ENCODE measurements around the gene CORO1C. TPM values are rescaled to one million over a fixed set of nuclear protein-coding genes. Genes with fewer than 3 reads are reported as not detected.

CORO1C gene
- total and polyA plus RNA-seq, 2 donors (not counting 3 experiments of a cell fraction or from before 2014, with no cell fraction given): 150 to 240 TPM

- no peak for FAIRE-seq
- no peaks in the 10 kb centered on the region for H3K79me2 ChIP-seq (ENCODE audit: control insufficient read depth, insufficient read depth, low read length)
- POLR2A ChIA-PET: no interaction called here
- no peak overlapping the region for H3K4me2 ChIP-seq (ENCODE audit: insufficient read depth, low read length)
- CTCF ChIA-PET: interaction anchor here (0.9 to 1.1 kb wide), 2 partner anchors 10 to 88 kb away, joined by 3 read pairs; no protein-coding TSS in a partner anchor
- no peak for DNase-seq (ENCODE audit: low read depth, low spot score)
- no peak overlapping the region for H3K4me3 ChIP-seq (replicated peaks in 1 of 3; ENCODE audit: insufficient read depth in 1 of 3, low read depth in 1 of 3, low read length in 3 of 3)
- no TSS peak for BruUV-seq (replicated peaks)
- no peaks in the 10 kb centered on the region for H3K36me3 ChIP-seq (ENCODE audit: control insufficient read depth in 2 of 2, extremely low read depth in 1 of 2, insufficient read depth in 2 of 2, low read length in 2 of 2)
- no peaks in the 10 kb centered on the region for H3K4me1 ChIP-seq (ENCODE audit: control insufficient read depth, extremely low read depth, insufficient read depth, low read length)
- no peak overlapping the region for H2AFZ ChIP-seq (ENCODE audit: low read depth, low read length)
- intact Hi-C loops (cut with micrococcal nuclease): no loop called here
- no peak overlapping the region for H3K27ac ChIP-seq (ENCODE audit: insufficient read depth, low read depth, low read length)
- TF ChIP-seq GATA2 (IDR thresholded peaks at IDR 0.05; ENCODE audit: insufficient read depth, insufficient read length, low read depth, low read length) (no peak), CTCF (IDR thresholded peaks at IDR 0.05; ENCODE audit: extremely low read depth in 1 of 2, insufficient read depth in 1 of 2, low read depth in 1 of 2, low read length in 2 of 2) (no peak), FOS (IDR thresholded peaks at IDR 0.05; ENCODE audit: borderline replicate concordance, insufficient read depth, low read length) (no peak), POLR2A (IDR thresholded peaks at IDR 0.05; ENCODE audit: low read depth, low read length) (no peak), MAX (IDR thresholded peaks at IDR 0.05; ENCODE audit: insufficient read depth, insufficient read length) (no peak), POLR2AphosphoS5 (IDR thresholded peaks at IDR 0.05; ENCODE audit: insufficient read depth, low read depth, low read length) (no peak), MYC (IDR thresholded peaks at IDR 0.05; ENCODE audit: low read depth, low read length) (no peak), EZH2 (IDR thresholded peaks at IDR 0.05; ENCODE audit: borderline replicate concordance, low read depth, low read length, severe bottlenecking) (no peak), JUN (IDR thresholded peaks at IDR 0.05; ENCODE audit: borderline replicate concordance, insufficient read depth, insufficient read length, low read depth) (no peak)
- H3K9me3 ChIP-seq (replicated peaks; ENCODE audit: control insufficient read depth, insufficient read depth, low read length): no peaks in the 10 kb centered on the region
- H4K20me1 ChIP-seq (replicated peaks; ENCODE audit: control insufficient read depth, extremely low read depth, insufficient read depth, low read length): no peaks in the 10 kb centered on the region
- H3K9me1 ChIP-seq (replicated peaks; ENCODE audit: control insufficient read depth, extremely low read depth, insufficient read depth, low read length): no peaks in the 10 kb centered on the region
- H3K27me3 ChIP-seq (ENCODE audit: control insufficient read depth in 2 of 2, insufficient read depth in 2 of 2, low read length in 2 of 2): no peaks in the 10 kb centered on the region
- dilution Hi-C loops (cut with MboI; ENCODE audit: extremely low pct_ligation_motif_present, low sequenced_read_pairs): no loop called here
- no peak overlapping the region for H3K9ac ChIP-seq (replicated peaks; ENCODE audit: extremely low read depth, insufficient read depth, low read length)
Observed at GRCh38 chr12:108752387-108752786, 21.1 kb upstream of the CORO1C start.

Measured in endothelial cell of umbilical vein (primary cell).